NAMALWA (cell line): ENCODE results near the gene ANKRD63.
A peak's percentile ranks its signal among the peaks of the same experiment; 100 is the strongest.

Experiments
- DNase-seq: peaks from one replicate; pipeline ENCODE4 v3.0.0-alpha.2; 2015; ENCODE audit warnings: low spot score

ANKRD63 gene

DNA sequence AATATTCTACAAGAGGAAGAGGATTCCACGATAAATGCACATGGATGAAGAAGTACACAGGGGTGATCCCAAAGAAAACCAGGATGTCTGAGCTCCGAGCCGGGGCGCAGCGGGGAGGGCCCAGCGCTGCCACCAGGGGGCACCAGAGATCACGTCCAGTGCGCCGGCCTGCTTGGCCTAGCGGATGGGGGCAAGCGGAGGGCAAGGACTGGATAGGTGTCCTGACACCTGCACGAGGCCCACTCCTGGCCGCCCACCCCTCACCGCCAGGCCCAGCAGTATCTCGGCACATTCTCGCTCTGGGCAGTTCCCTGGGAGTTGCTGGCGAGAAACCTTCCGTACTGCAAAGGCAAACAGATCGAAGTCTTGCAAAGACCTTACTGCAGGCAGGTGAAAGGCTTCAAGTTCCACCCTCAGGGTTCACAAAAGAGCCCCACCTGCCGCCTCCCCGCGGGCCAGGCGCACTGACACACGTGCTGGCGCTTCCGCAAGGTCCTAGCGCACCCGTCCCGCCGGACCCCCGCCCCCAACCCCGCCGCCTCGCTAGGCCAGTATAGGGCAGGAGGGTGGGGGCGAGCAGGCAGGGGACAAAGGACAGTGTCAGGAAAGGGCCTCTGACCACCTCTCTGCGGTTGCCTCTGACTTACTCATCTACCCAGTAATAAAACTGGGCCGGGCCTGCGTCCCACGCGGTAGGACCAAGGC, 3.3 kb downstream of the ANKRD63 start:
- peak; percentile 56 for DNase-seq

DNA sequence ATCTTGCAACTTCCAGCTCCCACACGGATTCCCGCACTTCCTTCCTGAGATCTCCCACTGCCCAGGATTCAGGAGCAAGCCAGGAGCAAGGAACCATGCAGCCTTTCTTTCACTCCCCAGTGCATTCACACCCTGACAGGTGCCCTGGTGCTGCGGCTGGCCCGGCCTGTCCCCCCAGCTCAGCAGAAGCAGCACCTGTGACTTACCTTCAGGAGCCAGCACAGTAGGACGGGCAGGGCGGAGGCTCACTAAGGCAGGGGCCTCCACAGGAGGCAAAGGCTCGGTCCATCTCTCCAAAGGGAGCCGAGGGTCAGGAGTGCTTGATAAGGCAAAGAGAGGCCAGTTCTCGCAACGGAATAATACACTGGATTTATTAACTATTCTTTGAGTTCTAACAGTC, 4.8 kb downstream of the ANKRD63 start:
- DNase-seq, result no peak

DNA sequence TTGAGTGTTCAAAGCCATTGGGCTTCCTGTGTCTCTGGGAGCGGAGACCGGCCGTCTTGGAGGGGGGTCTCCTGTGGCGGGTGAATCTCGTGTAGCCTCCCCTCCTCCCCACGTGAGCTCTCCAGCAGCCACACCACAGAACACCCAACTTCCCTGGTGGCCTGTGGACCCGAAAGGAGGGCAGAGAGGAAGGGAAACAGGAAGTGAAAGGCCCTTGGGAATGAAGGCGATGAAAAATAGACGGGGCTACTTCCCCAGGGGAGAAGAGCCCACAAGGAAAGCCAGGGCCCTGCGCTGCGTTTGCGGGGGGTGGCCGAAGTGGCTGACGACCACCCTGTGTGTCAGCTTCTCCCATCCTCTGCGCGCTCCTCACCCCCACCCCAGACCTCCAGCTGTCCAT, 5.4 kb downstream of the ANKRD63 start:
- peak; percentile 44 for DNase-seq

DNA sequence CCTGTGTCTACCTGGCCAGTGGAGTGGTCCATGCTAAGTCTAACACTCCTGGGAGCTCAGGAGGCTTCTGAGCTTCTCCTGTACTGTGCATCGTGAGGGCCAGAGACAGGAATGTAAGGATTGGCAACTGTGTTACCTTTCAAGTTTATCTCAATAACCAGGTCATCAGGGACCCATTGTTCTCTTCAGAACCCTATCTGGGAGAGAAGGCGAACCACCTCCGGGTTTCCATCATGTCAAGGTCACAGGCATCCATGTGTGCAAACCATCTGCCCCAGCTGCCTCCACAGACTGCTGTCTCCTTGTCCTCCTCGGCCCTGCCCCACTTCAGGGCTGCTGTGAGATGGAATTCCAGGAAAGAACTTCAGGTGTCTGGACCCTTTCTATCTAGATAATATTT, 5.9 kb downstream of the ANKRD63 start:
- DNase-seq, result no peak

DNA sequence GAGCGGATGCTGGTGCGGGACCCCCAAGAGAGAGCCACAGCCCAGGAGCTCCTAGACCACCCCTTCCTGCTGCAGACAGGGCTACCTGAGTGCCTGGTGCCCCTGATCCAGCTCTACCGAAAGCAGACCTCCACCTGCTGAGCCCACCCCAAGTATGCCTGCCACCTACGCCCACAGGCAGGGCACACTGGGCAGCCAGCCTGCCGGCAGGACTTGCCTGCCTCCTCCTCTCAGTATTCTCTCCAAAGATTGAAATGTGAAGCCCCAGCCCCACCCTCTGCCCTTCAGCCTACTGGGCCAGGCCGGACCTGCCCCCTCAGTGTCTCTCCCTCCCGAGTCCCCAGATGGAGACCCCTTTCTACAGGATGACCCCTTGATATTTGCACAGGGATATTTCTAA, 6.9 kb downstream of the ANKRD63 start:
- DNase-seq, result no peak

DNA sequence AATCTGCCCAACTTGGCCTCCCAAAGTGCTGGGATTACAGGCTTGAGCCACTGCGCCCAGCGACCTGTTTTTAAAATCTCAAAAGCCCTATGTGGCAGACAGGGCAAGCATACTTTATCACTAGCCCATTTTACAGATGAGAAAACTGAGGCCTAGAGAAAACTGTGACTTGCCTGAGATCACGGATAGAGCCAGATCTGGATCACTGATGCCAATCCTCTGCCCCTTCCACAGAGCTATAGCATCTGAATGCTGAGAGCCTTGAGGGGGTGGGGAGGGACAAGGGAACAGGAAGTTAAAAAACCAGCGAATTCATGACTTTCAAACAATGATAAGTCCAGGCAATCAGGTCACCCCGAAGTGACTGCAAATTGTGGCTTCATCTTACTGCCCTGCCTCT, 7.3 kb downstream of the ANKRD63 start:
- no peak for DNase-seq

DNA sequence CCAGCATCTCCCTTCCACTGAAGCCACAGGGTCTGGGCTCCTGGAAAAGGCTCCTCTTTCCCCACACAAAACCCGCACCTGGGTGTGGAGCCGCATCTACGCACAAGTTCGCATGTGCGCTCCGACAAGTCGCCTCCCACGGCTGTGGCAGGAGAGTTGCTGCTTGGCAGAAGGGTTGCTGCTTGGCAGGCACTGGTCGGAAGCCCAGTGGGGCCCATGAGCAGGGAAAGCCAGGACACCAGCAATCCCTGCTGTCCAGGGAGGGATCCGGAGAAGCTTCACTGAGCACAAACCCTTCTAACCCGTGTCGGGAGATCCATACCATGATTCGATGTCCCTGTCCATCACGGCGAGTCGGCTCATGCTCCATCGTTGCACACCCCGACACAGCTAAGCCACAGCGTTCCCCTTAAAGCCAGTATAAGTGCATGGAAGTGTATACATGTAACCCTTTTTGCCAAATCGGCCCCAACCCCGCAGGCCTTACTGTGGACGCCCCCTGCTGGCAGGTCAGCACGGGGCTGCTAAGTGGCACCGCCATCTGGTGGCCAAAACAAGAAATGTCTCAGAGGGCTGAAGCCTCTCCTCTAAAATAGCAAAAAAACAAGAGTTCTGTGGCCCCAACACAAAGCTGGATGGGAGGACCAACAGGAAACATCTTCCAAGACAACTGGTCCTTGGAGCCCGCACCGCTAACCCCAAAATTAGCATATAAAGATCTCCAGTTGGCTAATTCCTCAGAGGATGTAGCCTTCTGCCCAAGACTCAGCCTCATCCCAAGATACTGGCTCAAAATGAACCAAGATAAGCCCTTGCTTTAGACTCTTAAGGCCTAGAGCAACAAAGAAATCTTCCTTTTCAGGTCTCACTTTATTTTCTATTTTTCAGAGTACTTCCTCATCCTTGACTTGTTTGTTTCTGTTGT, 8.3 kb downstream of the ANKRD63 start:
- DNase-seq, result peak; percentile 90

DNA sequence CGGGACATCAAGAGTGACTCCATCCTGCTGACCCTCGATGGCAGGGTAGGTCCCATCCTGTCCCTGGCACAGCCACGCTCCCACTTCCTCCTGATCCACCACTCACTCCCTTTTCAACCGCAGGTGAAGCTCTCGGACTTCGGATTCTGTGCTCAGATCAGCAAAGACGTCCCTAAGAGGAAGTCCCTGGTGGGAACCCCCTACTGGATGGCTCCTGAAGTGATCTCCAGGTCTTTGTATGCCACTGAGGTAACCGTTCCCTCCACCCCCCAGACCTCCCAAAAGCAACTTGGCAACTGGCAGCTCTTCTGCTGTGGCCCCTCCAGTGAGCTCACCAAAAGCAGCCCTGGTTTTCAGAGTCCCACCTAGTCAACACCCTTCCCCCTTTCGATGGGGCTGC, 9.4 kb downstream of the ANKRD63 start:
- DNase-seq, result no peak

DNA sequence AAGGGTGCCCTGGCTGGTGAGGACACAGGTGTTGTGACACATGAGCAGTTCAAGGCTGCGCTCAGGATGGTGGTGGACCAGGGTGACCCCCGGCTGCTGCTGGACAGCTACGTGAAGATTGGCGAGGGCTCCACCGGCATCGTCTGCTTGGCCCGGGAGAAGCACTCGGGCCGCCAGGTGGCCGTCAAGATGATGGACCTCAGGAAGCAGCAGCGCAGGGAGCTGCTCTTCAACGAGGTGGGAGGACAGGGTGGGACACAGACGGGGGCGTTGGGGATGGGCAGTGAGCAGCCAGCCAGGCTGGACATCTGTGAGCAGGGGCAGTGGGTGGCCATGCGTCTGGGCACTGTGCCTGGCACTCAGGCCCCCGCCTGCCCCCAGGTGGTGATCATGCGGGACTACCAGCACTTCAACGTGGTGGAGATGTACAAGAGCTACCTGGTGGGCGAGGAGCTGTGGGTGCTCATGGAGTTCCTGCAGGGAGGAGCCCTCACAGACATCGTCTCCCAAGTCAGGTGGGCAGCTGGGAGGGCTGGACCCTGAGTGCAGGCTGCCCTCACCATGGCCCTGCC, 10.3 kb downstream of the ANKRD63 start:
- DNase-seq, result peak; percentile 54

DNA sequence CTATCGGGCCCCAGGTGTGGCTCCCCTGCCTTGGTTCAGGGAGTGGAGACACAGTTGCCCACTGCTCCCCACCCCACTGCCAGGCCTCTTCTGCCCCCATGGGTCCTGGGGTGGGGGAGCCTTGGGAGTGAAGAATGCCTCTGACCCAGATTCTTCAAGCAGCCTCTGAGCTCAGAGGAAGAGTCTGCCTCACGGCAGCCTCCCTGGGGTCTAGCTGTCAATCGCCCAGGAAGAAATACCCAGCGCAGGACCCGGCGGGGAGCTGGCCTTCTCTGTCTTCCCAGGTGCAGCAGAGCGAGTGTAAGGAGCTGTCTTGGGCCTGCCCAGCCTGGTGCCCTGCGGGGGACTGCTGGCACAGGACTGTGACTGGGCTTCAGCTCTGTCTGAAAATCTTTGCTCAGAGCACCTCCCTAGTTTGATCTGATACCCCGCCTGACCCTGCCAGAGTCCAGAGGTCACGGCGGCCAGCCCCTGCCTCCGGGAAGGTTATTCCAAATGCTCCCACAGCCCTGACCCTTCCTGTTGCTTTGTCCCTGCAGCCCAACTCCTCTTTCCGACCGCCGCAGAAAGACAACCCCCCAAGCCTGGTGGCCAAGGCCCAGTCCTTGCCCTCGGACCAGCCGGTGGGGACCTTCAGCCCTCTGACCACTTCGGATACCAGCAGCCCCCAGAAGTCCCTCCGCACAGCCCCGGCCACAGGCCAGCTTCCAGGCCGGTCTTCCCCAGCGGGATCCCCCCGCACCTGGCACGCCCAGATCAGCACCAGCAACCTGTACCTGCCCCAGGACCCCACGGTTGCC, 11.0 kb downstream of the ANKRD63 start:
- DNase-seq, result no peak

DNA sequence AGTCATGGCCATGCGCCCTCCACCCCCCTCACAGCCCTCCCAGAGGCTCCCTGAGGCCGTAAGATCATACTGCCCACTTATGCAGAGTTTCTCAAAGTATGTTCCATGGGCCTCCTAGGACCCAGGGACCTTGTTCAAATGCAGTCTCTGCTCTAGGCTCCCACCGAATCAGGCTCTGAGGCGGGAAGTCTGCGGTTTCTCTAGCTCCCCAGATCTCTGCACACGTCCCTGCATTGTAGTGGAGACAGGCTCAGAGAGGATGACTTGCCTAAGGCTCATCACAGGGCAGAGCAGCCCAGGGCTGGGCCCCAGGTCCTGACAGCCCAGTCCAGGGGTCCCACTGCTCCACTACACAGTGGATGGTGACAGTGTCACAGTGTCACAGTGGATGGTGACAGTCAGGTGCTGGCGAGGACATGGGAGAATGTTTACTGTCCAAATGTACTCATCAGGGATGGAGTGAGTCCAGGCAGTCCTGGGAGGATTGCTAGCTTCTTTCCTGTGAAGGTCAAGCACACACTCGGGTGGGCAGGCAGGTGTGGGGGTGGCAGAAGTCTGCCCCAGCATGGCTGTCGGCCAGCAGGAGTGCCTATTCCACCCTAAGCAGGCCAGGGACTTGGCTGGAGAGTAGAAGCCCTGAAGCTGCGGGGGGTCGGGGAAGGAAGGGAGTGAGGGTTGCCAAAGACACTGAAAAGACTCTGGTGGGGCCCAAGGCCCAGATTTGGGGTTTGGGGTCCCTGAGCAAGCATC, 12.4 kb downstream of the ANKRD63 start:
- DNase-seq, result no peak

DNA sequence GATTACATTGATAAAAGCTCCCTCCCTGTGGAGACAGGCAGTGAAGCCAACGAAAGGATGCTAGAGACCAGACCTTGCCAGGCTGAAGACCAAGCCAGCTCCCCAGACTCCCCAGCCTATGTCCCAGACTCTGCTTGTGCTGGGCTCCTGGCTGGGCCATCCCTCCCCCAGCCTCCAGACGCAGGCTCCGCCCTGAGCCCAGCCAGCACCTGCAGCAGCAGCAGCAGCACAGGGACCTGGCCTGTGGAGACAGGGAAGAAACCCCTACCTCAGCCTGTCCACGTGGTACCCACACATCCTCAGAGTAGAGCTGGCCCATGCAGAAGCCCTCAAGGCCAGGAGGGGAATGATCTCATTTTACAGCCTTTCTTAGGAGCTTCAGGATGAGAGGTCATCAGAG, 13.3 kb downstream of the ANKRD63 start:
- no peak for DNase-seq

DNA sequence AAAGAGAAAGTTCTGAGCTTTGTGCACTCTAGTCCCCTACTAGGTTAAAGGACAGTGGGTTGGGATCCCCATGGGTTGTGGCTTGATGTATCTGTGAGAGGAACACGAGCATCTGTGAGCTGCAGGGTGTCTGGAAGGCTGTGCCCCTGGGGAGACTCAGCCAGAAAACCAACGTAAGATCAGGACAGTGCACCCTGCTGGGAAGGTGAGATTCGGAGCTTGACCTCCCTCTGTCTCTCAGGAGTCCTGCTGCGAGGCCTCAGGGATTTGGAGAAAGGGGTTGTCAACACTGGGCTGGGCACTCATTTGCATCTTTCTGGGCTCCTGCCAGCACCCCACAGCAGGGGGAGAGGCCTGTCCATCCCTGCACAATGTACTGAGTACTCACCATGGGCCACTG, 15.2 kb downstream of the ANKRD63 start:
- no peak for DNase-seq

DNA sequence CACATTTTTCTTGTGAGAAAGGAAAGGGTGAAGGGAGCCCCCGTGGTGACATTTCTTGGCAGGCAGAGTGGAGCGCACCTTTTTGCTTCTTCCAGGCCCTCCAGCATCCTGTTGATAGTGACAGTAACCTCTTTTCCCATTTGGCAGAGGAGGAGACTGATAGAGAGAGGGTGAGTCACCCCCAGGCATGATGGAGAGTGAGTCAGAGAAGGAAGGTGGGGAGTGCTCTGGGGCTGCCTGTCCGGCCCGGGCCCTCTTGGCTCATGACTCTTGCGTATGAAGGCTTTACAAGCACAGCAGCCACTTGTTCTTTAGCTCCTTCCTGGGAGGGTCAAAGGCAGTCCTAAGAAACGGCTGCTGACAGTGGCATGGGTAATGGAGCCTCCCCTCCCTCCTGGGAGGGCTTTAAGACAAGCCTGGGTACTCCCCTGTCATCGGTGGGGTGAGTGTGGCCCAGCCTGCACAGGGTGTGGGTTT, 16.0 kb downstream of the ANKRD63 start:
- DNase-seq, result no peak

DNA sequence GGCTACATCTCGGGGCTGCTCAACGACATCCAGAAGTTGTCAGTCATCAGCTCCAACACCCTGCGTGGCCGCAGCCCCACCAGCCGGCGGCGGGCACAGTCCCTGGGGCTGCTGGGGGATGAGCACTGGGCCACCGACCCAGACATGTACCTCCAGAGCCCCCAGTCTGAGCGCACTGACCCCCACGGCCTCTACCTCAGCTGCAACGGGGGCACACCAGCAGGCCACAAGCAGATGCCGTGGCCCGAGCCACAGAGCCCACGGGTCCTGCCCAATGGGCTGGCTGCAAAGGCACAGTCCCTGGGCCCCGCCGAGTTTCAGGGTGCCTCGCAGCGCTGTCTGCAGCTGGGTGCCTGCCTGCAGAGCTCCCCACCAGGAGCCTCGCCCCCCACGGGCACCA, 17.0 kb downstream of the ANKRD63 start:
- no peak for DNase-seq

DNA sequence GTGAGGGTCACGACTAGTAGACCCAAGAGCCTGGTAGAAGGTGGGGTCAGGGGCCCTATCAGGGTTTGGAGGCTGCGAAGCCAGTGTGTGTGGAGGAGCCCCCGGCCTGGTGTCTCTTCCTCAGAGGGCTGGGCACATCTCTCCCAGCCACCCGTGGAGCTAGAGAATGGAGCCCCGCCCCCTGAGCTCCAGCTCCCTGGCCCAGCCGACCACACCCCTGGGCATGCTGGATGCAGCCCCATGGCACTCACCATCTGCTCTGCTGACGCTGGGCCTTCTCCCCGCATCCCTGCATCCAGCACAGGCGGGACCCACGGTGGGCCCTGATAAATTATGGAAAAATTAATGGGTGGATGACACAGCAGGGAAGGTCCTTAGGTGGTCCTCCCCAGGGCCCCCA, 17.5 kb downstream of the ANKRD63 start:
- DNase-seq, result no peak

DNA sequence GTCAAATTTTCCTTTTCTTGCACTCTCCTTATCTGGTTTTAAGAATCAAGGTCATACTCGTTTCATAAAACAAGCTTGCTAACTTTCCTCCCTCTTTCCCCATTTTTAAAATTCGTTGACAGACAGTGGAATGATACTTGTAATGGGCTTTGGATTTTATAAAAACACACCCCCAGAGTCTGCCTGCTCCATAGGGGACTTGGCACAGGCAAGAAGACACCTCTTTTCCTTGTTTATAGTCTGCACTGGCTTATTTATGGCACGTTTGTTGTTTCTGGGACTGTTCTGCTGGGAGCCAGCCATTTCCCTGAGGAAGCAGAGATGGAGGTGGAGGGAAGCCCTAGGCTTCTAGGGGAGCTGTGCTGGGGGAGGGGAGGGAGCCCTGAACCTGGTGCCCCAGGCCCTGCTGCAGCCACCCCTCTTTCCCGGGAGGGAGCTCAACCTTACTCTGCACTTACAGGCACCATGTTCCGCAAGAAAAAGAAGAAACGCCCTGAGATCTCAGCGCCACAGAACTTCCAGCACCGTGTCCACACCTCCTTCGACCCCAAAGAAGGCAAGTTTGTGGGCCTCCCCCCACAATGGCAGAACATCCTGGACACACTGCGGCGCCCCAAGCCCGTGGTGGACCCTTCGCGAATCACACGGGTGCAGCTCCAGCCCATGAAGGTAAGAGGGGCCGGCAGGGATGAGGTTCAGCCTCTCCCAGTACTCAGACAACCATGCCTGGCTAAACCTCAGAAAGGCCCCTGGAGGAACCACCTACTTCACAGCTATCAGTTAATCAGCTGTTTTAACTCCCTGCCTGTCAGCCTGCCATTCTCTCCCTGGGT, 18.3 kb downstream of the ANKRD63 start:
- DNase-seq, result no peak

DNA sequence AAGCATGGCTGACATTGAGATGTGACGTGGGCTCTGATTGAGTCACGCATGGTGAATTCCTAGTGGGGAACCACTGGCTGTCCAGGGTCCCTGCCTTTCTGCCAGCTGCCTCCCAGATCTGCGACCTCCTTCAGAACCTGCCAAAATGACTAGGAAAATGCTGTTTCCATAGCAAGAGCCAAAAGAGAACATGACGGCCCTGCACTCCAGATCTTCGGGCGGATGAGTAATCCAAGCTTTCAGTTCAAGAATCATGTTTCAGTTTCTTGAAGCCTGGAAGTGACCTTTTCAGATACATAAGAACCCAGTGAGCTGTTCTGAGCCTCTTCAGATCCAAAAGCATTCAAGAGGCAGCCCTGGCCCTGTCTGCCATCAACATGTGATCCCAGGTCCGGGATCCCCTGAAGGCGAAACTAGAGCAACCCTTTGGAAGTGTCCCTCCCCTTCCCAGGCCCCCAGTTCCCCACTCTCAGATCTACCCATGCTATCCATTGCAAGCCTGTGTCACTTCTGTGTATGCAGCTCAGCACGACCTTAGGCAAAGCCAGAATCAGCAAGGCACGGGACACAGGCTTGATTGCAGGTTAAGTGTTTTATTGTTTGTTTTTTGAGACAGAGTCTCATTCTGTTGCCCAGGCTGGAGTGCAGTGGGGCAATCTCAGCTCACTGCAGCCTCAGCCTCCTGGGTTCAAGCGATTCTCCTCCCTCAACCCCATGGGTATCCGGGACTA, 19.7 kb downstream of the ANKRD63 start:
- DNase-seq, result no peak

DNA sequence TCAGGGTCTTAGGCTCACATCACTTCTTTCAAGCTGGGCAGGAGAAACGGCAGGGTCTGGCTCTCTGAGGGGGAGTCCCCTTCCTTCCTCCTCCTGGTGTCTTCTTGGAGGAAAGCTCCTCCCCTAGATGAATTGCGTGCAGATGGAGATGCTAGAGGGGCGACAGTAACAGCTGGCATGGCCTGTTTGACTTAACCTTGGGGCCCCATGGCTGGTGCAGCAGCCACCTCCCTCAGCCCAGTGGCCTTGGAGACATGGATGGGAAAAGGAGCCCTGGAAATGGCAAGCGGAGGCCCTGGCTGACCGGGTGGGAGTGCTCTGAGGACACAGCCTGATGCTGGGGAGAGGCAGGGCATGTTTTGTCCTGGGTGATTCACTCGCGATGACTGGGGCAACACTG, 23.8 kb downstream of the ANKRD63 start:
- no peak for DNase-seq

DNA sequence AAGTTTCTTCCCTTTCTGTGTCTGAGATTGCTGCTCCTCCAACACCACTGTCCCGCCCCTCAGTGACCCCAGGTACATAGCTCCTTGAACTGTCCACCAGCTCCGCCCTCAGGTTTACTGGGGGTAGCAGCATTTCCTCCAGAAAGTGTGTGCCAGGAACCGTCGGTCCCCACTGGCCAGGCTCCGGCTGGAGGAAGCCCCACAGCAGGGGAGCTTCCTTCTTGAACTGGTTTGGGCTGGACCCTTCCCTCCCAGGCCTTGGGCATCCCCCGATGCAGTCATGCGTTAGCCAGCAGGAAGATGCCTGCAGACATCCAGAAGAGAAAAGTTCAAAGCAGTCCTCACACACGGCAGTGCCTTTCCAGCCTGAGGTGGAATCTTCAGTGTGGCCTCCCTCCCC, 24.3 kb downstream of the ANKRD63 start:
- DNase-seq, result no peak
